Measurements from ENCODE around the gene TMEM40.
"Not testable (repeated sequence)": the region's sequence is repeated elsewhere in the genome, so short reads cannot be mapped to it uniquely, and the experiment has no call there.

TMEM40 gene

GRCh38 chr3:12729051-12729651, 29.9 kb downstream of the TMEM40 start:
- no peaks in the 10 kb centered on the region for H3K27me3 ChIP-seq
- no peaks in the 10 kb centered on the region for H3K9me3 ChIP-seq
- no peaks in the 10 kb centered on the region for H3K36me3 ChIP-seq
- no peak overlapping the region for H3K27ac ChIP-seq
- no peak for TF ChIP-seq CTCF (IDR thresholded peaks at IDR 0.05)
- H3K4me1 ChIP-seq (ENCODE audit: control insufficient read depth in 1 of 2, insufficient read depth in 1 of 2, low read depth in 1 of 2, low read length in 1 of 2), result no peaks in the 10 kb centered on the region
- H3K4me3 ChIP-seq (ENCODE audit: low read depth in 1 of 2, low read length in 1 of 2), result no peak overlapping the region

- Histone ChIP-seq H3K9me3 (no peaks in the 10 kb centered on the region), H3K27me3 (no peaks in the 10 kb centered on the region), H3K4me1 (ENCODE audit: control insufficient read depth in 1 of 2, insufficient read depth in 1 of 2, low read depth in 1 of 2, low read length in 1 of 2) (no peaks in the 10 kb centered on the region), H3K27ac (no peak overlapping the region), H3K4me3 (ENCODE audit: low read depth in 1 of 2, low read length in 1 of 2) (no peak overlapping the region), H3K36me3 (no peaks in the 10 kb centered on the region)
- TF ChIP-seq CTCF (IDR thresholded peaks at IDR 0.05), result no peak
Observed at GRCh38 chr3:12727937-12728336, 31.1 kb downstream of the TMEM40 start.

- no peaks in the 10 kb centered on the region for H3K27me3 ChIP-seq
- H3K36me3 ChIP-seq, result no peaks in the 10 kb centered on the region
- H3K4me3 ChIP-seq (ENCODE audit: low read depth in 1 of 2, low read length in 1 of 2), result no peak overlapping the region
- no peak for TF ChIP-seq CTCF (IDR thresholded peaks at IDR 0.05)
- H3K9me3 ChIP-seq, result no peaks in the 10 kb centered on the region
- H3K27ac ChIP-seq, result no peak overlapping the region
- H3K4me1 ChIP-seq (ENCODE audit: control insufficient read depth in 1 of 2, insufficient read depth in 1 of 2, low read depth in 1 of 2, low read length in 1 of 2), result no peaks in the 10 kb centered on the region
Observed at GRCh38 chr3:12727481-12727880, 31.6 kb downstream of the TMEM40 start.

- Histone ChIP-seq H3K27ac (no peak overlapping the region), H3K27me3 (no peaks in the 10 kb centered on the region), H3K36me3 (no peaks in the 10 kb centered on the region), H3K4me1 (ENCODE audit: control insufficient read depth in 1 of 2, insufficient read depth in 1 of 2, low read depth in 1 of 2, low read length in 1 of 2) (peaks cover under 1 to 2% of the 10 kb centered on the region in 2 experiments), H3K9me3 (no peaks in the 10 kb centered on the region), H3K4me3 (ENCODE audit: low read depth in 1 of 2, low read length in 1 of 2) (no peak overlapping the region)
- TF ChIP-seq CTCF (IDR thresholded peaks at IDR 0.05), result no peak
Observed at GRCh38 chr3:12725436-12725835, 33.6 kb downstream of the TMEM40 start.

- Histone ChIP-seq H3K27me3 (no peaks in the 10 kb centered on the region), H3K27ac (no peak overlapping the region), H3K4me1 (ENCODE audit: control insufficient read depth in 1 of 2, insufficient read depth in 1 of 2, low read depth in 1 of 2, low read length in 1 of 2) (peaks cover 7 to 8% of the 10 kb centered on the region in 2 experiments), H3K9me3 (no peaks in the 10 kb centered on the region), H3K36me3 (no peaks in the 10 kb centered on the region), H3K4me3 (ENCODE audit: low read depth in 1 of 2, low read length in 1 of 2) (no peak overlapping the region)
- no peak for TF ChIP-seq CTCF (IDR thresholded peaks at IDR 0.05)
Observed at GRCh38 chr3:12724794-12725193, 34.3 kb downstream of the TMEM40 start.

GRCh38 chr3:12723362-12723761, 35.7 kb downstream of the TMEM40 start:
- H3K27ac ChIP-seq; H3K36me3 ChIP-seq; H3K9me3 ChIP-seq; H3K4me3 ChIP-seq (ENCODE audit: low read depth in 1 of 2, low read length in 1 of 2); H3K27me3 ChIP-seq: not testable (repeated sequence)
- peaks cover 10 to 13% of the 10 kb centered on the region in 2 experiments for H3K4me1 ChIP-seq (ENCODE audit: control insufficient read depth in 1 of 2, insufficient read depth in 1 of 2, low read depth in 1 of 2, low read length in 1 of 2)
